B cell (primary cell): Measurements from ENCODE around the gene ERC2. TPM values are rescaled to one million over a fixed set of nuclear protein-coding genes. Genes with fewer than 3 reads are reported as not detected.

Source experiments
- ATAC-seq: fragments of 200-7000 bp; cut with Tn5 transposase; one replicate; pipeline ENCODE4 v1.10.0; 2021; ENCODE audit warnings: low read depth, mild to moderate bottlenecking, moderate number of reproducible peaks, moderate library complexity
- CTCF ChIA-PET: fragments of 350-600 bp; sonication (Branson Sonifier 250); formaldehyde crosslinking; loops from one replicate; lab custom pipeline; 2021; ENCODE audit warnings: antibody characterized with exemption, inconsistent platforms; lab: Charles Lee
- POLR2A ChIA-PET: fragments of 350-600 bp; sonication (Branson Sonifier 250); formaldehyde crosslinking; loops from one replicate; lab custom pipeline; 2021; ENCODE audit warnings: antibody characterized with exemption; lab: Charles Lee
- DNase-seq: peaks from one replicate; pipeline ENCODE4 v3.0.0; 2013
- H2AFZ ChIP-seq: 2 replicates; pipeline ENCODE4 v1.6.1; 2012; ENCODE audit warnings: mild to moderate bottlenecking, low read depth, low read length; ENCODE audit not compliant: insufficient read depth, poor library complexity, severe bottlenecking
- H3K27ac ChIP-seq, 2 donors: 1 replicate in 1 of 2; 2 replicates in 1 of 2; pipeline ENCODE4 v1.5.1; 2012 to 2013; ENCODE audit warnings: low read length in 2 of 2, mild to moderate bottlenecking in 2 of 2, moderate library complexity in 1 of 2
- H3K27me3 ChIP-seq, 4 experiments: fragments of 200-600 bp in 1 of 4; sonication (generic) in 1 of 4; replicated peaks in 1 of 4; 1 replicate in 2 of 4; 2 replicates in 2 of 4; pipeline versions ENCODE4 v1.6.1 to v1.7.0; 2013 to 2016; ENCODE audit warnings: low read length in 3 of 4, mild to moderate bottlenecking in 2 of 4, mixed read lengths in 1 of 4, moderate library complexity in 1 of 4; ENCODE audit not compliant: insufficient read depth in 4 of 4, control insufficient read depth in 3 of 4; ENCODE audit errors: control extremely low read depth in 1 of 4
- H3K36me3 ChIP-seq, 2 experiments: replicated peaks in 1 of 2; 1 replicate in 1 of 2; 2 replicates in 1 of 2; pipeline versions ENCODE4 v1.6.1 to v1.7.1; 2013; ENCODE audit warnings: low read length in 1 of 2; ENCODE audit not compliant: insufficient read depth in 2 of 2, control insufficient read depth in 1 of 2; ENCODE audit errors: control extremely low read depth in 1 of 2, extremely low read depth in 1 of 2
- H3K4me1 ChIP-seq, 2 donors: fragments of 200-600 bp in 1 of 2; sonication (generic) in 1 of 2; 1 replicate in 1 of 2; 2 replicates in 1 of 2; pipeline versions ENCODE4 v1.5.1 to v1.6.1; 2013 to 2017; ENCODE audit warnings: low read length in 2 of 2; ENCODE audit not compliant: control insufficient read depth in 2 of 2, insufficient read depth in 2 of 2
- H3K4me2 ChIP-seq: replicated peaks from 2 replicates; pipeline ENCODE3; 2012; ENCODE audit warnings: mild to moderate bottlenecking, low read depth, low read length; ENCODE audit not compliant: poor library complexity, severe bottlenecking
- H3K4me3 ChIP-seq, 5 experiments: fragments of 200-600 bp in 1 of 5; sonication (generic) in 1 of 5; 1 replicate in 3 of 5; 2 replicates in 2 of 5; pipeline versions ENCODE4 v1.5.1 to v1.7.0; 2011 to 2016; ENCODE audit warnings: low read length in 4 of 5, mild to moderate bottlenecking in 4 of 5, low read depth in 2 of 5, control low read depth in 1 of 5, moderate library complexity in 1 of 5; ENCODE audit not compliant: insufficient read depth in 1 of 5; ENCODE audit errors: control extremely low read depth in 1 of 5, extremely low read depth in 1 of 5
- H3K79me2 ChIP-seq: fragments of 200-600 bp; sonication (generic); one replicate; pipeline ENCODE4 v1.6.0; 2016; ENCODE audit warnings: low read length; ENCODE audit not compliant: control insufficient read depth, insufficient read depth
- H3K9ac ChIP-seq: fragments of 200-600 bp; sonication (generic); 2 replicates; pipeline ENCODE4 v1.6.1; 2017; ENCODE audit warnings: mild to moderate bottlenecking, low read length, moderate library complexity
- H3K9me3 ChIP-seq, 3 donors: one replicate each; pipeline versions ENCODE4 v1.6.1 to v1.7.1; 2013; ENCODE audit warnings: low read length in 2 of 3; ENCODE audit not compliant: control insufficient read depth in 2 of 3, insufficient read depth in 1 of 3; ENCODE audit errors: control extremely low read depth in 1 of 3
- H4K20me1 ChIP-seq: 2 replicates; pipeline ENCODE4 v1.6.0; 2012; ENCODE audit warnings: mild to moderate bottlenecking, low read length; ENCODE audit not compliant: insufficient read depth, control insufficient read depth, poor library complexity, severe bottlenecking
- H3K27ac Mint-ChIP-seq: one replicate; pipeline ENCODE4 v1.8.0; 2021; ENCODE audit warnings: mixed read lengths
- H3K27me3 Mint-ChIP-seq: one replicate; pipeline ENCODE4 v1.8.0; 2021; ENCODE audit warnings: mixed read lengths
- H3K4me1 Mint-ChIP-seq: one replicate; pipeline ENCODE4 v1.8.0; 2021; ENCODE audit warnings: mixed read lengths
- H3K4me3 Mint-ChIP-seq: one replicate; pipeline ENCODE4 v1.8.0; 2021; ENCODE audit warnings: mixed read lengths
- H3K9me3 Mint-ChIP-seq: one replicate; pipeline ENCODE4 v1.8.0; 2022; ENCODE audit warnings: mixed read lengths; ENCODE audit not compliant: insufficient read depth
- EZH2 ChIP-seq: IDR thresholded peaks from 2 replicates; pipeline ENCODE4 v1.6.1; 2012; ENCODE audit warnings: borderline replicate concordance, low read depth, mild to moderate bottlenecking, moderate library complexity, low read length; ENCODE audit not compliant: insufficient read depth, poor library complexity, severe bottlenecking
- WGBS: methylation state at CpG from one replicate; pipeline ENCODE4 v1.1.5; 2013; ENCODE audit warnings: missing lambda C conversion rate; ENCODE audit not compliant: insufficient coverage; 5-methylcytosine and 5-hydroxymethylcytosine counted together
- intact Hi-C: fragments of 100-400 bp; cut with micrococcal nuclease; formaldehyde crosslinking; loops from one replicate; pipeline ENCODE4 v1.10.0; 2022
- polyA plus RNA-seq: library from polyadenylated mRNA; depleted of rRNA; stranded (reverse); fragments of >200 nt; gene quantifications from 2 replicates; pipeline ENCODE4 v1.2.3, GENCODE V29; 2012
- total RNA-seq, 2 donors: library from RNA; stranded (reverse); fragments of 120-200 nt in 1 of 2; gene quantifications; 1 replicate in 1 of 2; 2 replicates in 1 of 2; pipeline versions ENCODE4 v1.2.3 to v1.2.4, GENCODE V29; 2013 to 2022
- TF ChIP-seq, protein P1 (sequence below): fragments of 200-600 bp; IDR thresholded peaks from one replicate; pipeline ENCODE4 v1.8.0; 2022; ENCODE audit warnings: antibody characterized with exemption, mild to moderate bottlenecking

The ERC2 gene
- total and polyA plus RNA-seq, 2 donors (not counting 1 experiment from before 2014, with no cell fraction given) = not detected

DNA sequence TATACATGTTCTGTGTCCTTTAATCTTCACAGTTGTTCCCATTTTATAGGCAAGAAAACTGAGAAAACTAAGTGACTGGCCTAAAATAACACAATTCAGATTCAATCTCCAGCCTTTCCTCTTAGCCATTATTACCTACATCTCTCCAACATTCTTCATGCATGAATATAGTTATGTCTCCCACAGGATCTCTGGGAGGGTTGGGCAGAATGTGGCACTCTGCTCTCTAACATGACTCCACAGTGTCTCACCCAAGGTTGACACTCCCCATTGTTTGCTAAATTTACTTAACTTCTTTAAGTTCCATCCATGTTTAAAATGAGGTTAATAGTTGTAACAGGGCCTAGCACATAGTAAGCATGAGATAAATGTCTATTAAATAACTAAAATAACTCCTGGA is 276.3 kb downstream of the ERC2 start:
- Histone ChIP-seq H3K4me1 (no peaks in the 10 kb centered on the region), H4K20me1 (no peaks in the 10 kb centered on the region), H3K4me2 (no peak overlapping the region), H3K36me3 (no peaks in the 10 kb centered on the region), H3K27ac (no peak overlapping the region), H3K27me3 (peaks cover 0 to 2% (median 0%) of the 10 kb centered on the region in 4 experiments), H2AFZ (no peak overlapping the region), H3K9me3 (peaks cover 0 to 3% (median 0%) of the 10 kb centered on the region in 3 donors), H3K79me2 (no peaks in the 10 kb centered on the region), H3K4me3 (no peak overlapping the region), H3K9ac (no peak overlapping the region)
- Mint-ChIP-seq H3K27me3 (peaks cover 9% of the 10 kb centered on the region), H3K4me1 (no peaks in the 10 kb centered on the region), H3K27ac (no peak overlapping the region), H3K4me3 (no peak overlapping the region), H3K9me3 (no peaks in the 10 kb centered on the region)
- ChIA-PET CTCF (no interaction called here), POLR2A (no interaction called here)
- intact Hi-C loops = no loop called here
- TF ChIP-seq, protein P1, sequence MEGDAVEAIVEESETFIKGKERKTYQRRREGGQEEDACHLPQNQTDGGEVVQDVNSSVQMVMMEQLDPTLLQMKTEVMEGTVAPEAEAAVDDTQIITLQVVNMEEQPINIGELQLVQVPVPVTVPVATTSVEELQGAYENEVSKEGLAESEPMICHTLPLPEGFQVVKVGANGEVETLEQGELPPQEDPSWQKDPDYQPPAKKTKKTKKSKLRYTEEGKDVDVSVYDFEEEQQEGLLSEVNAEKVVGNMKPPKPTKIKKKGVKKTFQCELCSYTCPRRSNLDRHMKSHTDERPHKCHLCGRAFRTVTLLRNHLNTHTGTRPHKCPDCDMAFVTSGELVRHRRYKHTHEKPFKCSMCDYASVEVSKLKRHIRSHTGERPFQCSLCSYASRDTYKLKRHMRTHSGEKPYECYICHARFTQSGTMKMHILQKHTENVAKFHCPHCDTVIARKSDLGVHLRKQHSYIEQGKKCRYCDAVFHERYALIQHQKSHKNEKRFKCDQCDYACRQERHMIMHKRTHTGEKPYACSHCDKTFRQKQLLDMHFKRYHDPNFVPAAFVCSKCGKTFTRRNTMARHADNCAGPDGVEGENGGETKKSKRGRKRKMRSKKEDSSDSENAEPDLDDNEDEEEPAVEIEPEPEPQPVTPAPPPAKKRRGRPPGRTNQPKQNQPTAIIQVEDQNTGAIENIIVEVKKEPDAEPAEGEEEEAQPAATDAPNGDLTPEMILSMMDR = no peak
- TF ChIP-seq EZH2 = no peak
- DNase-seq (no peak), ATAC-seq (no peak)

DNA sequence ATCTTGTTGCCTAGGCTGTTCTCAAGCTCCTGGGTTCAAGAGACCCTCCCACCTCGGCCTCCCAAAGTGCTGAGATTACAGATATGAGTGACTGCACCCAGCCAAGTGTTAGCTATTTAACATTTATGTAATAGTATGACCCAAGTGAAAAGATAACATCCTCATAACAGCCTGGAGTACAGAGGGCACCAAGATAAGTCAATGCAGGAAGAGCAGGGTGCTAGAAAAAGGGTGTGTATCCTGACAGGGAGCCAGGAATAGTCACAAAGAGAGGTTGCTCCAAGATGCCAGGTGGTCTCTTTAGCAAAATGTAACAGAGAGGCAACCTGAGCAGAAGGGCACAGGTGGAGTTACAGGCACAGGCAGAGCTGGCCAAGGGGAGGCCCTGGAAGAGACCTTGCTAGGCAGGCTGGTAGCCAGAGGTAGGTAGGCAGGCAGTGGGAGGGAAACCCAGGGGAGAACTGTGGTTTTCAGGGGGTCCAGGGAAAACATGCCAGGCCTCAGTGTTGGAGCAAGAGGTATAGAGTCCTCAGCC is 277.4 kb downstream of the ERC2 start:
- TF ChIP-seq, protein P1 = no peak
- TF ChIP-seq EZH2 = no peak
- no peak overlapping the region for H2AFZ ChIP-seq
- POLR2A ChIA-PET = no interaction called here
- H3K9me3 ChIP-seq = peaks cover 0 to 3% (median 0%) of the 10 kb centered on the region in 3 donors
- no peak overlapping the region for H3K4me2 ChIP-seq
- Mint-ChIP-seq H3K4me1 (no peaks in the 10 kb centered on the region), H3K27me3 (peaks cover 9% of the 10 kb centered on the region), H3K4me3 (no peak overlapping the region), H3K27ac (no peak overlapping the region), H3K9me3 (no peaks in the 10 kb centered on the region)
- H3K79me2 ChIP-seq = no peaks in the 10 kb centered on the region
- H3K27me3 ChIP-seq = peaks cover 0 to 2% (median 0%) of the 10 kb centered on the region in 4 experiments
- H4K20me1 ChIP-seq = no peaks in the 10 kb centered on the region
- H3K9ac ChIP-seq = no peak overlapping the region
- H3K4me3 ChIP-seq = no peak overlapping the region
- CTCF ChIA-PET = no interaction called here
- ATAC-seq (no peak), DNase-seq (no peak)
- no peak overlapping the region for H3K27ac ChIP-seq
- intact Hi-C loops = no loop called here
- WGBS = no CpG with 5 or more reads among the region's 1 CpG
- no peaks in the 10 kb centered on the region for H3K4me1 ChIP-seq
- no peaks in the 10 kb centered on the region for H3K36me3 ChIP-seq
